ENCODE results near the gene MED7.
A peak's percentile ranks its signal among the peaks of the same experiment; 100 is the strongest.

Gene MED7

GRCh38 chr5:157109744-157110143, 32.9 kb downstream of the MED7 start:
- H3K36me3 Mint-ChIP-seq: peaks cover 35% of the 10 kb centered on the region
- peak; percentile 45 for DNase-seq
- no peaks in the 10 kb centered on the region for H3K9me3 Mint-ChIP-seq
- no peaks in the 10 kb centered on the region for H3K27me3 Mint-ChIP-seq
- H3K27ac Mint-ChIP-seq: peak overlapping the region; percentile 97
- H3K4me1 Mint-ChIP-seq: peaks cover 78% of the 10 kb centered on the region
- CTCF ChIA-PET: no interaction called here
- H3K4me3 Mint-ChIP-seq: peak overlapping the region; percentile 87

- H3K27ac Mint-ChIP-seq: peak within 1 kb of the TSS; percentile 97
- peak within 1 kb of the TSS; percentile 87 for H3K4me3 Mint-ChIP-seq
- peaks cover 79% of the 10 kb centered on the region for H3K4me1 Mint-ChIP-seq
- H3K27me3 Mint-ChIP-seq: no peaks in the 10 kb centered on the region
- CTCF ChIA-PET: interaction anchor here (0.8 to 2.4 kb wide), 3 partner anchors 23 to 195 kb away, joined by 3 to 9 read pairs (median 4); no protein-coding TSS in a partner anchor
- peaks cover 41% of the 10 kb centered on the region for H3K36me3 Mint-ChIP-seq
- peak; percentile 79 for DNase-seq
- no peaks in the 10 kb centered on the region for H3K9me3 Mint-ChIP-seq
Measured at GRCh38 chr5:157108976-157109375, 33.7 kb downstream of the MED7 start, which contains the start of gene HAVCR2. Gene HAVCR2 (minus strand): TSS chr5:157109044. CDS start chr5:157108983, 61 bp downstream.

GRCh38 chr5:157107508-157107907, 35.2 kb downstream of the MED7 start:
- Mint-ChIP-seq H3K4me1 (peaks cover 71% of the 10 kb centered on the region), H3K27me3 (no peaks in the 10 kb centered on the region), H3K4me3 (peak overlapping the region; percentile 87), H3K36me3 (peaks cover 55% of the 10 kb centered on the region), H3K9me3 (no peaks in the 10 kb centered on the region), H3K27ac (peak overlapping the region; percentile 97)
- no peak for DNase-seq
- CTCF ChIA-PET: interaction anchor here (1.8 to 2.4 kb wide), 2 partner anchors 24 to 82 kb away, joined by 4 to 9 read pairs; no protein-coding TSS in a partner anchor

- Mint-ChIP-seq H3K27ac (peak overlapping the region; percentile 97), H3K9me3 (no peaks in the 10 kb centered on the region), H3K36me3 (peaks cover 61% of the 10 kb centered on the region), H3K4me1 (peaks cover 73% of the 10 kb centered on the region), H3K4me3 (peak overlapping the region; percentile 87), H3K27me3 (no peaks in the 10 kb centered on the region)
- CTCF ChIA-PET: interaction anchor here (2.4 kb wide), 1 partner anchor 25 kb away, joined by 9 read pairs; no protein-coding TSS in a partner anchor
- no peak for DNase-seq
Measured at GRCh38 chr5:157106630-157107461, 35.8 kb downstream of the MED7 start.

DNA sequence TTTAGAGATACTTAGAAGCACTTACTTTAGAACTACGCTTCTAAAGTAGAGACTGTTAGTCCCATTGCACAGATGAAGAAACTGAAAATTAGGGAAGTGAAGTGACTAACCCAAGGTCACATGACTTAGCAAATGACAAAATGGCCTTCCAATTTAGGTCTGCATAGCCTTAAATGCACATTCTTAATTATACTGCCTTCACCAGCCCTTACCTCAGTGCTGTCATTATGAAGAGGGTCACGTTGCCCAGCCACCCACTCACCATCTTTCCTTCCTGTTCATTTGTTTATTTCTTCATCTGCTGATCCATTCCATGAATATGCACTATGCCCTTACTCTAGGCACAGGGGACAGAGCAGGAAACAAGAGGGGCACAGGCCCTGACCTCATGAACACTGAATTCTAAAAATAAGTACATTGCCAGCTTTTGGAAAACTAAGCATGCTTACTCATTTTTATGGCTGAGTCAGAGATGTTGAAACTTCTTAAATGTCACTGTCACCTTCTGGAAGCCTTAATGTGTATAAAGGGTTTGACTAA, 42.5 kb downstream of the MED7 start:
- peaks cover 65% of the 10 kb centered on the region for H3K36me3 Mint-ChIP-seq
- CTCF ChIA-PET: no interaction called here

GRCh38 chr5:157088342-157088990, 54.2 kb downstream of the MED7 start:
- H3K4me1 Mint-ChIP-seq: no peaks in the 10 kb centered on the region
- DNase-seq: no peak
- no peaks in the 10 kb centered on the region for H3K27me3 Mint-ChIP-seq
- CTCF ChIA-PET: interaction anchor here (0.8 kb wide), 1 partner anchor 61 kb away, joined by 3 read pairs; no protein-coding TSS in a partner anchor
- no peak overlapping the region for H3K27ac Mint-ChIP-seq
- no peak overlapping the region for H3K4me3 Mint-ChIP-seq
- H3K36me3 Mint-ChIP-seq: peaks cover 72% of the 10 kb centered on the region
- H3K9me3 Mint-ChIP-seq: no peaks in the 10 kb centered on the region

More for the DNA sequence above, 42.5 kb downstream of the MED7 start:
- DNase-seq: no peak
- peaks cover 29% of the 10 kb centered on the region for H3K4me1 Mint-ChIP-seq
- H3K27ac Mint-ChIP-seq: peak overlapping the region; percentile 69
- no peaks in the 10 kb centered on the region for H3K27me3 Mint-ChIP-seq
- no peaks in the 10 kb centered on the region for H3K9me3 Mint-ChIP-seq
- no peak overlapping the region for H3K4me3 Mint-ChIP-seq

Data from activated naive CD4-positive, alpha-beta T cell treated with anti-CD3 and anti-CD28 coated beads, Interleukin-2, amount 10 ng/mL, durations not matched to agents 7 days and 5 days (primary cell).